Measurements from ENCODE around the gene VGLL4. TPM values are rescaled to one million over a fixed set of nuclear protein-coding genes. Genes with fewer than 3 reads are reported as not detected.
"Not testable (repeated sequence)": the region's sequence is repeated elsewhere in the genome, so short reads cannot be mapped to it uniquely, and the experiment has no call there.

Gene VGLL4
- total RNA-seq, 1 experiment from 2014 or later = 66.0 TPM

DNA sequence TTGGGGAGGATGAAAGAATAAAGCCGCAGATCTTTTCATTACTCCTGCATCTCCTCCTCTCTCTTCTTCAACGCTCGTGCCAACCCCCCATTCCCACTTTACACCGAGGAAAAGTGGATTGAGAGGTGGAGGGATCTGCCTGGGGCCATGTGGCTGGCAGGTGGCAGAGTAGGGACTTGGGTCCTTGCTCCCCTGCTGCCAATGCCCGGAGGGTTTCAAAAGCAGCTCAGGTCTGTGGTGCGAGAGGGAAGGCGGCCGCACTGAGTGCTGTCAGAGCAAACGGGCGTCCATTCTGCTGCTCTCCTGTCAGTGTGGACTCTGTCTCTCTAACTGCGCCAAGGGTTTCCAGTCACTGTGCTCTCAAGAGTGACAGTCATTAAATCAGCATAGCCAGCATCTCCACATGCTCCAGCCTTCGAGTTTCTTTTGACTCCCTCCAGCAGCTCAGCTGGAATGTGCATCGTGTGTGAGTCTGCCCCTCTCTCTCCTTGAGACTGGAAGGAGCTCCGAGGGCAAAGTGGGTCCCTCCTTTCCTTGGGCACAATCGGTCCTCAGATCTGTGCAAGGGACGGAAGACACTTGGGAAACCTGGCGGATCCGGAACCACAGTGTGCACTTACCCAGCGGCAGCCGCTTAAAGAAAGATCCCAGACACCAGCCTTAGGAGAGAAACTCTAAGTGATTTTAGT is 68.6 kb downstream of the VGLL4 start:
- Histone ChIP-seq H3K9me3 (ENCODE audit: control insufficient read depth, insufficient read depth, low read depth, low read length) (no peaks in the 10 kb centered on the region), H3K4me3 (ENCODE audit: low read depth in 2 of 2, low read length in 2 of 2) (no peak overlapping the region), H3K27me3 (ENCODE audit: control insufficient read depth, insufficient read depth, low read length) (no peaks in the 10 kb centered on the region), H3K36me3 (ENCODE audit: control insufficient read depth, insufficient read depth, low read length) (no peaks in the 10 kb centered on the region), H3K4me1 (ENCODE audit: control insufficient read depth, insufficient read depth, low read length) (peaks cover 20% of the 10 kb centered on the region), H3K27ac (ENCODE audit: low read length) (peak overlapping the region; percentile 61)
- in situ Hi-C loops (cut with HindIII; ENCODE audit: low pct_unique_long_range_greater_than_20kb, low sequenced_read_pairs) (no loop called here), intact Hi-C loops (cut with micrococcal nuclease; ENCODE audit: unreplicated experiment) (no loop called here)
- ATAC-seq = no peak
- BruUV-seq (replicated peaks) = no TSS peak
- TF ChIP-seq POLR2AphosphoS5 (IDR thresholded peaks at IDR 0.05; ENCODE audit: low read depth, low read length) (no peak), SIN3A (IDR thresholded peaks at IDR 0.05; ENCODE audit: borderline replicate concordance, insufficient read depth, low read depth, low read length) (no peak), TCF7L2 (IDR thresholded peaks at IDR 0.05; ENCODE audit: low read depth, low read length) (no peak)
- TF ChIP-seq, protein P1, sequence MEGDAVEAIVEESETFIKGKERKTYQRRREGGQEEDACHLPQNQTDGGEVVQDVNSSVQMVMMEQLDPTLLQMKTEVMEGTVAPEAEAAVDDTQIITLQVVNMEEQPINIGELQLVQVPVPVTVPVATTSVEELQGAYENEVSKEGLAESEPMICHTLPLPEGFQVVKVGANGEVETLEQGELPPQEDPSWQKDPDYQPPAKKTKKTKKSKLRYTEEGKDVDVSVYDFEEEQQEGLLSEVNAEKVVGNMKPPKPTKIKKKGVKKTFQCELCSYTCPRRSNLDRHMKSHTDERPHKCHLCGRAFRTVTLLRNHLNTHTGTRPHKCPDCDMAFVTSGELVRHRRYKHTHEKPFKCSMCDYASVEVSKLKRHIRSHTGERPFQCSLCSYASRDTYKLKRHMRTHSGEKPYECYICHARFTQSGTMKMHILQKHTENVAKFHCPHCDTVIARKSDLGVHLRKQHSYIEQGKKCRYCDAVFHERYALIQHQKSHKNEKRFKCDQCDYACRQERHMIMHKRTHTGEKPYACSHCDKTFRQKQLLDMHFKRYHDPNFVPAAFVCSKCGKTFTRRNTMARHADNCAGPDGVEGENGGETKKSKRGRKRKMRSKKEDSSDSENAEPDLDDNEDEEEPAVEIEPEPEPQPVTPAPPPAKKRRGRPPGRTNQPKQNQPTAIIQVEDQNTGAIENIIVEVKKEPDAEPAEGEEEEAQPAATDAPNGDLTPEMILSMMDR (IDR thresholded peaks at IDR 0.05) = no peak
- TF ChIP-seq, protein P2, sequence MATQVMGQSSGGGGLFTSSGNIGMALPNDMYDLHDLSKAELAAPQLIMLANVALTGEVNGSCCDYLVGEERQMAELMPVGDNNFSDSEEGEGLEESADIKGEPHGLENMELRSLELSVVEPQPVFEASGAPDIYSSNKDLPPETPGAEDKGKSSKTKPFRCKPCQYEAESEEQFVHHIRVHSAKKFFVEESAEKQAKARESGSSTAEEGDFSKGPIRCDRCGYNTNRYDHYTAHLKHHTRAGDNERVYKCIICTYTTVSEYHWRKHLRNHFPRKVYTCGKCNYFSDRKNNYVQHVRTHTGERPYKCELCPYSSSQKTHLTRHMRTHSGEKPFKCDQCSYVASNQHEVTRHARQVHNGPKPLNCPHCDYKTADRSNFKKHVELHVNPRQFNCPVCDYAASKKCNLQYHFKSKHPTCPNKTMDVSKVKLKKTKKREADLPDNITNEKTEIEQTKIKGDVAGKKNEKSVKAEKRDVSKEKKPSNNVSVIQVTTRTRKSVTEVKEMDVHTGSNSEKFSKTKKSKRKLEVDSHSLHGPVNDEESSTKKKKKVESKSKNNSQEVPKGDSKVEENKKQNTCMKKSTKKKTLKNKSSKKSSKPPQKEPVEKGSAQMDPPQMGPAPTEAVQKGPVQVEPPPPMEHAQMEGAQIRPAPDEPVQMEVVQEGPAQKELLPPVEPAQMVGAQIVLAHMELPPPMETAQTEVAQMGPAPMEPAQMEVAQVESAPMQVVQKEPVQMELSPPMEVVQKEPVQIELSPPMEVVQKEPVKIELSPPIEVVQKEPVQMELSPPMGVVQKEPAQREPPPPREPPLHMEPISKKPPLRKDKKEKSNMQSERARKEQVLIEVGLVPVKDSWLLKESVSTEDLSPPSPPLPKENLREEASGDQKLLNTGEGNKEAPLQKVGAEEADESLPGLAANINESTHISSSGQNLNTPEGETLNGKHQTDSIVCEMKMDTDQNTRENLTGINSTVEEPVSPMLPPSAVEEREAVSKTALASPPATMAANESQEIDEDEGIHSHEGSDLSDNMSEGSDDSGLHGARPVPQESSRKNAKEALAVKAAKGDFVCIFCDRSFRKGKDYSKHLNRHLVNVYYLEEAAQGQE (IDR thresholded peaks at IDR 0.05; ENCODE audit: insufficient read depth in 1 of 2, low read depth in 2 of 2, low read length in 1 of 2) = no peak
- DNase-seq (ENCODE audit: low read depth, low spot score) = no peak
- POLR2A ChIA-PET = no interaction called here
- CTCF ChIA-PET = no interaction called here

DNA sequence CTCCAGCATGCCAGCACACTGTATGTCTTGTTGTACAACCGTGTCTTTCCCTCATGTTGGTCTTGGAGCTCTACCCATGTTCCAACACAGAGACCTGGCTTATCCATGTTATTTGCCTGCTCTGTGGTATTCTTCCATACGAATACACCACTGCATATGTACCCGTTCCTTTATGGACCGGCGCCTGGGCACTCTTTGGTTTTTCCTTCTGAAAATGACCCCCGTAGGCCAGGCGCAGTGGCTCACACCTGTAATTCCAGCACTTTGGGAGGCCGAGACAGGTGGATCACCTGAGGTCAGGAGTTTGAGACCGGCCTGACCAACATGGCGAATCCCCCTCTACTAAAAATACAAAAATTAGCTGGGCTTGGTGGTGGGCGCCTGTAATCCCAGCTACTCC is 71.1 kb downstream of the VGLL4 start:
- CTCF ChIA-PET; intact Hi-C loops (cut with micrococcal nuclease; ENCODE audit: unreplicated experiment); H3K4me3 ChIP-seq (ENCODE audit: low read depth in 2 of 2, low read length in 2 of 2); H3K27me3 ChIP-seq (ENCODE audit: control insufficient read depth, insufficient read depth, low read length); DNase-seq (ENCODE audit: low read depth, low spot score); H3K9me3 ChIP-seq (ENCODE audit: control insufficient read depth, insufficient read depth, low read depth, low read length); POLR2A ChIA-PET; ATAC-seq; BruUV-seq (replicated peaks); in situ Hi-C loops (cut with HindIII; ENCODE audit: low pct_unique_long_range_greater_than_20kb, low sequenced_read_pairs); H3K36me3 ChIP-seq (ENCODE audit: control insufficient read depth, insufficient read depth, low read length): not testable (repeated sequence)
- Histone ChIP-seq H3K4me1 (ENCODE audit: control insufficient read depth, insufficient read depth, low read length) (peaks cover 38% of the 10 kb centered on the region), H3K27ac (ENCODE audit: low read length) (0 out of 2 replicates have a peak overlapping the region, but pooled peaks have one; percentile 39)

DNA sequence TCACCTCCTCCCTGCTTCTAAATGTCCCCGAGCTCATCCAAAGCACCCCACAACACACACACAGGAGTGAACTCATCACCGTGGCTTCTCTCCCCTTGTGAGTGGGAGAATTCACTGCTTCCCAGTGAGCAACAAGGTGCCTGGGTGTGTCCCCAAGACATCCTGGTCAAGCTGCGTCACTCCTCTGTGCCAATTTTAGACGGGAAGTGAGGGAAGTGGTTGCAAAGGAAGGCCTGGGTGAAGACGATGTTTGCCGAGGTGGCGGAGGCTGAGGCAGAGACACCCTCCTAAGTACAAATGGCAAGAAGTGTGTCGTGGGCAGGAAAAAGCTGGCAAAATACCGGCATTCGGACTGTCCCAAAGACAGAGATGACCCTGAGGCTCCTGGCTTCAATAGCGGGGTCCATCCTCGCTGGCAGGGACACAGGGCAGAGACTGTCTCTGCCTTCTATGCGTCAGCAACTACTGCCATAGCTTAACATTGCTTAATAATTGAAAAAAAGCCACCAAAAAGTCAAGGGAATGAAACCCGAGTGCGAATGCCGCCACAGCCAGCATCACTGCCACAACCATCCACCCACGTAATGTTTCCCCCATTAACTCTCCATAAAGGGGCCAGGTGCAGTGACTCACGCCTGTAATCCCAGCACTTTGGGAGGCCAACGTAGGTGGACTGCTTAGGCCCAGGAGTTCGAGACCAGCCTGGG is 72.8 kb downstream of the VGLL4 start:
- no peak for ATAC-seq
- TF ChIP-seq TCF7L2 (IDR thresholded peaks at IDR 0.05; ENCODE audit: low read depth, low read length) = no peak
- TF ChIP-seq, protein P1 (IDR thresholded peaks at IDR 0.05) = no peak
- TF ChIP-seq, protein P2 (IDR thresholded peaks at IDR 0.05; ENCODE audit: insufficient read depth in 1 of 2, low read depth in 2 of 2, low read length in 1 of 2) = no peak
- TF ChIP-seq POLR2AphosphoS5 (IDR thresholded peaks at IDR 0.05; ENCODE audit: low read depth, low read length) = no peak
- no peak for TF ChIP-seq SIN3A (IDR thresholded peaks at IDR 0.05; ENCODE audit: borderline replicate concordance, insufficient read depth, low read depth, low read length)
- Histone ChIP-seq H3K4me3 (ENCODE audit: low read depth in 2 of 2, low read length in 2 of 2) (no peak overlapping the region), H3K4me1 (ENCODE audit: control insufficient read depth, insufficient read depth, low read length) (peaks cover 37% of the 10 kb centered on the region), H3K27ac (ENCODE audit: low read length) (peak overlapping the region; percentile 89), H3K36me3 (ENCODE audit: control insufficient read depth, insufficient read depth, low read length) (no peaks in the 10 kb centered on the region), H3K27me3 (ENCODE audit: control insufficient read depth, insufficient read depth, low read length) (no peaks in the 10 kb centered on the region), H3K9me3 (ENCODE audit: control insufficient read depth, insufficient read depth, low read depth, low read length) (no peaks in the 10 kb centered on the region)
- intact Hi-C loops (cut with micrococcal nuclease; ENCODE audit: unreplicated experiment) (no loop called here), in situ Hi-C loops (cut with HindIII; ENCODE audit: low pct_unique_long_range_greater_than_20kb, low sequenced_read_pairs) (no loop called here)
- POLR2A ChIA-PET = no interaction called here
- CTCF ChIA-PET = no interaction called here
- BruUV-seq (replicated peaks) = no TSS peak
- no peak for DNase-seq (ENCODE audit: low read depth, low spot score)
